GM21515 (cell line): ENCODE measurements around the gene SGSM2.

Source experiments
- ATAC-seq: cut with Tn5 transposase; IDR thresholded peaks from one replicate; pipeline ENCODE4 v1.9.1; 2021; ENCODE audit not compliant: unreplicated experiment

The SGSM2 gene

DNA sequence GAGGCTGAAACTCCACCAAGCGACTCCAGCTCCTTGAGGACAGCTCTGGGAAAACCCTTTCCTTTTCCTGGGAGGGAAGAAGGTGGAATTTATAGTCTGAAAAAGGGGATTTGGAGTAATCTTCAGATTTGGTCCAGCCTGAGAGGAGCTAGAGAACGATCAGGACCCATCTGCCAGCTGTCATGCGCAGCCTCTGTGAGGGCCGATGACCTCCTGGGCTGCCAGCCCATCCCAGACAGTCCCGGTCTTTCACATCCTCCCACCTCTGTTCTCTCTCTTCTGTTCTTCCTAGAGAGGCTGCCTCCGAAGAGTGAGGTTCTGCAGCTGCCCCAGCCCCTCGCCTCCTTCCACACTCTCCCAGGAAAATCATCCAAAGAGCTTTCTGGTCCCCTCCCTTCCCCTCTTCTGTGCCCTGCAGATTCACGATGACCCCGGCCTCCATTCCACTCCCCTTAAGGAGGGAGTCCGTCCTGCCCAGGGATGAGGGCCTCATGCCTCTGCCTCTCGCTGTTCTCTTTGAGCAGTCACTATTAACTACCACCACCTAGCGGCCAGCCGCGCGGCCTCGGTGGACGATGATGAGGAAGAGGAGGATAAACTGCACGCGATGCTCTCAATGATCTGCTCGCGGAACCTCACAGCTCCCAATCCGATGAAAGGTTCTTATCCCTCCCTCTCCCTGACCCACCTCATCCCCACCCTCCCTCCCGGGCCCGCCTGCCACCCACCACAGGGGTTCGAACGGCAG is 29.6 kb downstream of the SGSM2 start:
- ATAC-seq: no peak

DNA sequence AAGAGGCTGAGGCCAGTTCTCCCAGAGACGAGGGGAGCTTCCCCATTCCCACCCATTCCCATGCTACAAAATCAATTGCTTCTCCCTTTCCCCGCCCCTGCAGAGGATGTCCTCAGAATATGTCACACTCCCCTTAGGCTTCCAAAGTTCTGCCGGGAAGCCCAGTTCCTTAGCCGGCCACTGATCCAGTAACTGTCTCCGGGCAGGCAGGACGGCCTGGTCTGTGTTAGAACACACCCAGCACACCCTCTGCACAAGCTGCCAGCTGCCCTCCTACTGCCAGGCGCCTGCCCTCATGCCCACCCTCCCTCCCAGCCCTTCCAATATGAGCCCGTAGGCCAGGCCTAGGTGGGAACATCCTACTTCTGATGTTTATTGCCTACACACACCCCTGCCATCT is 31.1 kb downstream of the SGSM2 start:
- ATAC-seq: no peak

DNA sequence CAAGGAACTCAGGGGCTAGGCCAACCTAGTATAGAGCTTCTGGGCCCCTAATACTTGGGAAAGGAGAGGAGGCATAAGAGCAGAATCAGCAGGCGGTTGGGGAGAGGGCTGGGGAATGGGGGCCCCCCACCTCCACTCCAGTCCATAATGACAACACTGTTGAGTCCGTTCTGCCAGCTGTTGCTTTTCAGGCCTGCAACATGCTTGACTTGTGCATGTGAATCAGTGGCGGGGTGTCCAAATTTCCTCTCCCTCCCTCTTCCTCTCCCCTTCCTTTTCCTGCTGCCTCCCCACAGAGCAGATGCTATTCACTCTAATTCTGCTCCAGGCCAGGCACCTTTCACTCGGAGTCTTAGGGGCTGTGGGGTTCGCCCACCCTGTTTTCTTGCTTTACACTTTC is 31.7 kb downstream of the SGSM2 start:
- ATAC-seq: no peak

DNA sequence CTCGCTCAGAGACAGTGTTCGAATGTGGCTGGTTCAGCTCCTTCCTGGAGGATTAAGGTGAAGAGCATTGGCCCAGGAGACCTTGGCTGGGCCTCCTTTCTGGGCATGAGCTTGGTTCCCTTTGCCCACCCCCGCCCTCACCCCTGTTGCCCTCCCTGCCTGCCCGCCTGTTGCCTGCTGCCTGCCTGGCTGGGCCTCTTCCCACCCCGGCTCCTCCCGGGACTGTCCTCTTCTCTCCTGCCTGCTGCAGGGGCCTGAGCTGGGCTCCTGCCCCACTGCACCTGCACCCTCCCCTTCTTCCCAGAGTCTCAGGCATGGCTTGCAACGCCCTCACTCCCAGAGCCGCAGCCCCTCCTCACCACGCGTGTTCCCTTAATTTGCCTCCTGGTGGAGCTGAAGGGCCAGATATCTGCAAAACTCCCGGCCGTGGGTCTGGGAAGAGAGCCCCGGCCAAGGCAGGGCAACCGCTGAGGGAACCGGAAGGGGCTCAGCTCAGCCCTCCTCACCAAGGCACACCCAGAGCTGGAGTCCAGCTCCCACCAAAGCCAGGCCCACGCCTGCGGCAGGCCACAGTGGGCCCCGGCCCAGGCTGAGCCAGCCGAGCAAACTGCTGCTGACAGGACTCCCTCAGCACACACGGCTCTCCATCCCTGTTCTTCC is 32.4 kb downstream of the SGSM2 start:
- no peak for ATAC-seq

DNA sequence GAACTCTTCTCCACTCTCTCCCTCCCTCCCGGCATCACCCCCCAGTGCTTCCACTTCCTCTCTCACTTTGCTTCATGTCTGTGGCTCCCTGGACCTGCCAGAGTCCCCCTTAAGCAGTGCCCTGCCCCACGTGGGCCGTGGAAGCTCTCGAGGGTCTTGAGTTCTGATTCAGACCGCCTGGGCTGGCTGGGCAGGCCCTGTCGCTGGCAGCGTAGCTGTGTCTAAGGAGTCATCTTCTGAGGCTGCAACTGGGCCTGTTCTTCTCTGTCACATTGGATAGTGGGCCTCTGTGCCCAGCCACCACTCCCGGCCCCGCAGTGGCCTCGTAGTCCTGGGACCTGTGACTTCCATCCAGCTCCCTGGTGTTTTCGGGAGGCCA is 32.9 kb downstream of the SGSM2 start:
- no peak for ATAC-seq

DNA sequence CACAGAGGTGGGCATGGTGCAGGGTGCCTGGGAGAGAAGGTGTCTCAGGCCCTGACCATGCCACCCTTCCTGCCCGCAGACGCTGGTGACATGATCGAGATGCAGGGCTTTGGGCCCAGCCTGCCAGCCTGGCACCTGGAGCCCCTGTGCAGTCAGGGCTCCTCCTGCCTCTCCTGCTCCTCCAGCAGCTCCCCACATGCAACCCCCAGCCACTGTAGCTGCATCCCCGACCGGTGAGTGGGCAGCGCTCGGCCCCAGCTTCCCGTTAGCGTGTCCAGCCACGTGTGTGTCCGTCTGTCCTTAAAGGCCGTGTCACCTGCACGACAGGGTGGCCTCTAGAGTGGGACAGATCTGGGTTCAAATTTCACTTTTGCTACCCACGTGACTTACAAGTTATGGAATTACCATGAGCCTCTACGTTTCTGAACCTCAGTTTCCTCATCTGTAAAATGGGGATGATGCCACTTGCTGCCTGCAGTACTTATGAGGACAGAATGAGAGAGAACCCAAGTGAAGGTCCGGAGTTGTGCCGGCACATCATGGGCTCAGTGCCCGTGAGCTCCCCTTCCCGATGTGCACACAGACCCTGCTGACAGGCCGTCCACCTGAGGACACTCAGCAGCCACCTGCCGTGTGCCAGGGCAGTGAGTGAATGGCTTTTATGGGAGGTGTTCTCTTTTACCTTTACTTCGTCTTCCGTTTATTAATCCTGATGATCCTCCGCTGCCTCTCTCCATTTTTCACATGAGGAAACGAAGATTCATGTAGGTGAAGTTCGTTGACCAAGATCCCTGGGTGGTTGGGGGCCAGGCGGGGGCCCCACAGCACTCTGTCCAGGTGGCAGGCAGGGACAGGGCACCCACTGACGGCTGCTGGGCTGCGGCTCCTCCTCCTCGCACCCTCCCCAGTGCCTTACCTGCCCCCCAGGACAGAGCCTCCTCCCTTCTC is 34.2 kb downstream of the SGSM2 start:
- no peak for ATAC-seq

DNA sequence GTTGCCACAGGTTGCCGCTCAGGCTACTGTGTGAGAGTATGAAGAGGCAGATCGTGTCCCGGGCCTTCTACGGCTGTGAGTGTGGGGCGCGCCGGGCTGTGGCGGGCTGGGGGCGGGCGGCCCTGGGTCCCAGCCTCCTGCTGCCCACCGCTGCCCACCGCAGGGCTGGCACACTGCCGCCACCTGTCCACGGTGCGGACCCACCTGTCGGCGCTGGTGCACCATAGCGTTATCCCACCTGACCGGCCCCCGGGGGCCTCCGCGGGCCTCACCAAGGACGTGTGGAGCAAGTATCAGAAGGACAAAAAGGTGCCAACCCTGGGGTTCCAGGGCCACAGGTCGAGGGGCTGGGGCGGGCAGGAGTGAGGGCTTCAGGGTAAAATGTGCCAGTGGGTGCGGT is 34.9 kb downstream of the SGSM2 start:
- no peak for ATAC-seq

DNA sequence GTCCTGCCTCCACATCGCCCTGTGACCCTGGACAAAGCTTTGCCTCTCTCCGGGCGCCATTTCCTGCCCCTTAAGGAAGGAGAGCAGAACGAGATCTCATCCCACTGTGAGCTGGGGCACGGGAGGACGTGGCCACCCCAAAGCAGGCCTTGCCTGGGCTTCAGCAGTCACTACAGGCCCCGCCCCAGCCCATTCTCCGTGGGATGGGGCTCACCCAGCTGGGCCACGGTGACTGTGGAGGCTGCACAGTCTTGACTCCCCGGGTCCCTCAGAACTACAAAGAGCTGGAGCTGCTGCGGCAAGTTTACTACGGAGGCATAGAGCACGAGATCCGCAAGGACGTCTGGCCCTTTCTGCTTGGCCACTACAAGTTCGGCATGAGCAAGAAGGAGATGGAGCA is 35.4 kb downstream of the SGSM2 start:
- ATAC-seq: no peak

DNA sequence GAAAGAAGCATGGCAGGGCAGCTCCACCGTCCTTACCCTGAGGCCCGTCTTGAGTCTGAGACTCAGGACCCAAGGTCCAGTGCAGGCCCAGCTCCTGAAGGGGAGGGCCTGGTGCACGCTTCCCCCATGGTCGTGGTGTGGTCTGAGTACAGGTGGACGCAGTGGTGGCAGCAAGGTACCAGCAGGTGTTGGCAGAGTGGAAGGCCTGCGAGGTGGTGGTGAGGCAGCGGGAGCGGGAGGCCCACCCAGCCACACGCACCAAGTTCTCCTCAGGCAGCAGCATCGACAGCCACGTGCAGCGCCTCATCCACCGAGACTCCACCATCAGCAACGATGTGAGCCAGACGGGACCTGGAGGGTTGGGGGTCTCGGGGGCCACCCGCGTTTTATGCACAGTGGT is 35.9 kb downstream of the SGSM2 start:
- no peak for ATAC-seq

DNA sequence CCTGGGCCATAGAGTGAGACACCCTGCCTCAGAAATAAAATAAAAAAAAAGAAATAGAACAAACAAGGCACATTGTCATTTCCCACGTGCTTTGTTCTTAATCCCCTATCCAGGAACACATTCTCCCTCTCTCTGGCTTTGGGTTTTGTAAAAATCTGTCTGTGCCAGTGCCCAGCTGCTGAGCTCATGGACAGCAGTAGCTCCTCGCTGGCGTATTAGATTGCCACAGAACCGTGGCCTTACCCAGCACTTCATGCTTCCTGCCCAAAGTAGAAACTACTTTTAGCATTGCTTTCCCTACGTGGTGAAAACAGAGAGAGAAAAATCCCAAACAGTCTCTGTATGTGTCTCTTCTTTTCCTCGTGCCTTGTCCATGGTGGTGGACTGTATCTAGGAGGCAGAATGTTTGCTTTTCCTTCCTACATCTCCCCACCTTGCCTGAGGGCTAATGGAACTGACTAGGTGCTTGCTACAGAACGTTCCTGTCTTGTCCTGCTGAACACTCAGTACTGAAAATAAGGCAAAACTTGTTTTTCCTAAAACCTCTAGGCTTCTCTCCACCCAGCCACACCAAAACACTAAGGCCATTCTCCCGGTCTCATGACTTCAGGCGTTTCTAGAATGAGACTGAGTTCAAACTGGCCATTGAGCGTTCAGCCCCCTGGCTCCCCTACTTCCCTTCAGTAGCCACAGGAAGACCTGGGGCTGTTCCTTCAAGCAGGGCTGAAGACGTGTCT is 37.4 kb downstream of the SGSM2 start:
- no peak for ATAC-seq

DNA sequence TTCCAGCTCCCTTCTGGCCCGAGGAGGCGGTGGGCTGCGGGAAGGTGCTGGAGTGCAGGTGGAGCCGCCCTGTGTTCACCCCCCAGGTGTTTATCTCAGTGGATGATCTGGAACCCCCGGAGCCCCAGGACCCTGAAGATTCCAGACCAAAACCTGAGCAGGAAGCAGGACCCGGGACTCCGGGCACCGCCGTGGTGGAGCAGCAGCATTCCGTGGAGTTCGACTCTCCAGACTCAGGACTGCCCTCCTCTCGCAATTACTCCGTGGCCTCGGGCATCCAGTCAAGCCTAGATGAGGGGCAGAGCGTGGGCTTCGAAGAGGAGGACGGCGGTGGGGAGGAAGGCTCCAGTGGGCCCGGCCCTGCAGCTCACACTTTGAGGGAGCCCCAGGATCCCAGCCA is 38.1 kb downstream of the SGSM2 start:
- ATAC-seq: no peak

DNA sequence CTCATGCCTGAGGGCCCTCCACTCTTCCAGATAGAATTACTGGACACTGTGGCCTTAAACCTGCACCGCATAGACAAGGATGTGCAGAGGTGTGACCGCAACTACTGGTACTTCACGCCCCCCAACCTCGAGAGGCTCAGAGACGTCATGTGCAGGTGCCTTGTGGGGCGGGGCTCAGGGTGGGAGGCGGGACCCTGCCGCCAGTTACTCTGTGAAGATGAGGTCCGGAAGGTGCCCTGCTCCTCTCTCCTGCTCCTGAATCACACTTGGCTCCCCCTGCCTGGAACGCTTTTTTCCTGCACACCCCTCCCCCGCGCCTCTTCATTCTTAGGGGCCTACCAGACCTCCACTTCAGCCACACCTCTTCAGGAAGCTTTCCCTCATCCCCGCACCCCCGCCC is 38.8 kb downstream of the SGSM2 start:
- no peak for ATAC-seq

DNA sequence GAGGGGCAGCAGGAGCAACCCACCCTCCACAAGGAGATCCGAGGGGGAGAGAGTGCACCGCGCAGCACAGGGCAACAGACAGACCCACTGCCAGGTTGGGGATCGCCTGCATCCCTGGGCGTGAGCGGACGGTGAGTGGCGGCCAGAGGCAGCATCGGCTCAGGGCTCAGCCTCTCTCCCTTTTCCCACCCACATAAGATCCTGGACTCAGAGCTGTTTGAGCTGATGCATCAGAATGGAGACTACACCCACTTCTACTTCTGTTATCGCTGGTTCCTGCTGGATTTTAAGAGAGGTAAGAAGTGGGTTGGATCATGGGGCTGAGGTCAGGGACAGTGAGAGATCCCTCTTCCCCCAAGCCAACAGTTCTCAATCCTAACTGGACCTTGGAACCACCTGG is 40.4 kb downstream of the SGSM2 start:
- no peak for ATAC-seq

DNA sequence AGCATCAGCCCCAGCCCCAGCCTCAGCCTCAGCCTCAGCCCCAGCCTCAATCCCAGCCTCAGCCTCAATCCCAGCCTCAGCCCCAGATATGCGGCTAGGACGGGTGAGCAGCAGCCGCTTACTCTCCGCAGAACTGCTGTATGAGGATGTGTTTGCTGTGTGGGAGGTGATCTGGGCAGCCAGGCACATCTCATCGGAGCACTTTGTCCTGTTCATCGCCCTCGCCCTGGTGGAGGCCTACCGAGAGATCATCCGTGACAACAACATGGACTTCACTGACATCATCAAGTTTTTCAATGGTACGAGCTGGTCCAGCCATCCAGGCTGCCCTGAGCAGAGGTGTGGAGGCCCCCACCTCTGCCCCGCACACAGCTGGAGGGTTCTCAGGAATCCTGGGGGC is 41.6 kb downstream of the SGSM2 start:
- ATAC-seq: no peak

DNA sequence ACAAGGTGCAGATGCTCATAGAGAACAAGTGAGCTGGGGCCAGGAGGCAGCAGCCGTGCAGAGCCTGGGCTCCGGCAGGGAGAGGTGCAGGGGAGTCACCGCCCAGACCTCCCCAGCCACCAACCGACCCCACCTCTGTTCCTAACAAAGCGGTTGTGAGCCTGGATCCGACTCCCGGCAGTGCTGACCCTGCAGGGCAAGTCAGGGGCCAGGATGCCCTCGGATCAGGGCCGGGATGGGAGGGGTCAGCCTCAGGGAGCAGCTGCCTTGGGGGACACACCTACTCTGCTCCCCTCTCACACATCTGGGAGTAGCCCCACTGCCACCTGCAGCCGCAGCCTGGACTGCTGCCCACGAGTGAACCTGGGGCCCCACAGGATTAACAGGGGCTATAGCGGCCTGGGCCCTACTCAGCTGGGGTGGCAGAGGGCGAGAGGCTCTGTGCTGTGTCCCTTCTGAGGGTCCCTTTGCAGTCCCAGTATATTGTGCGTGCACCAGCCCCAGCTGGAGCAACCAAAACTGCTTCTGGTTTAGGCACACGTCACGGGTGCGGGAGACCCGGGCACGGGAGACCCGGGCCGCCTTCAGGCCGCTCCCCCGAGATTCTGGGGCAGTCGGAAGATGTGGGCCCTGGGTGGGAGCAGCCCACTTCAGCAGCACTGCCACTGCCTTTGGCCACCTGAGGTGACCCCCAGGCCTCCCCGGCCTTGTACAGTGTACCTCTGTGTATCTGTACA is 42.4 kb downstream of the SGSM2 start:
- no peak for ATAC-seq

DNA sequence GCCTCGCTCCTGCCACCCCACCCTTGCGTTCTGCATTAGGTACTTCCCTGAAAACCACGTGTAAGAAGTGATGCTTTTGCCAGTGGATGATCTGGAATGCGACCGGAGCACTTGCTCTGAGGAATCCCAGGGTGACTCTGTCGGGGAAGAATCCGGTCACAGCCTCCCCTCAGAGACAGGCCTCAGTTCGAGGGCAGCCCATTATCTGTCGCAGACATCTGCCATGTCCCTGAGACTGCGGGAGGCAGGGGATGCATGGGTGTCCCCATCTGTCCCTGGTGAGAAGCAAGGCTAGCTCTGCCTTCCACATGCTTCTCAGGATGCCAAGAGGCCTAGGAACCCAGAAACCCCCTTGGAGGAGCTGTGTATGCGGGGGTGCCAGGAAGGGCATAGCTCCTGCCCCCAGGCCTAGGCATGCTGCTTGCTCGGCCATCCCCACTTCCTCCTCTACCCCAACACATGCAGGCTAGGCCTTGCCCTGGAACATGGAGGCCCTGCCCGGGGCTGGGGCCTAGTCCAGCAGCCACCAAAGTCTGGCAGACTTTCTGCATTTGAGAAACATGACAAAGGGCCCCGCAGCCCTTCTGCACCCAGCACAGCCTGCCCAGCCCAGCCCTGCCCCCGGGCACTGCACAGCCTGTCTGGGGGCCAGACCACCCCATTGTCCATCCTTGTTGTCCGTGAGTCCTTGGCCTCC is 43.1 kb downstream of the SGSM2 start:
- no peak for ATAC-seq

DNA sequence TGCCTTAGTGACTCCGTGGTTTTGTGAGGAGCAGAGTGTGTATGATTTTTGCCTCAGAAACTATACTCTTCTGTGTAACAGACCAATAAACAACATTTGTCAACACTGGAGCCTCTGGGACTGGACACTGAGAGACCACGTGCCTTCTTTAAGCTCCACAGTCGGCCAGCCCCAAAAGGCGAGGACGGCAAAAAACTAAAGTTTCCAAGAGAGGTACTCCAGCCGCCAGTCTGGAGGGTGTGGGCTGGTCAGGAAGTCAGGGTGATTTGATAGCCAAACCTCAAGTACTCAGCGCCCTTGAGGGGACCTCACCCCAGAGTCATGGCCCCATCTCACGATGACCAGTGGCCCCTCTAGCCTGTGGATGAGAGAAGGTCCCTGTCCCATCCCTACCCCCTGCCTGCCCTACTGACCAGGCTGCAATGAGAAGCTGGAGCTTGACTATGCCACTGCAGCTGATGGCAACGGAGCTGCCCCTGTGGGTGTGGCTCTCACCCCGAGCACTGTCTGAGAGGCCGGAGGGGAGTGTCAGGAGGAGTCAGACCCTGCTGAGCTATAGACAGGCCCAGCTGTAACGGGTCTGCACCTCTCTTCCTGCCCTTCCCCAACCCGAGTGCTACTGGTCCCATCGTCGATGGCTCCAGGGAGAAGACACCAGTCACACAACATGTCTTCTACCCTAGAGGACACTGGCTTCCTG is 43.8 kb downstream of the SGSM2 start:
- ATAC-seq: no peak

DNA sequence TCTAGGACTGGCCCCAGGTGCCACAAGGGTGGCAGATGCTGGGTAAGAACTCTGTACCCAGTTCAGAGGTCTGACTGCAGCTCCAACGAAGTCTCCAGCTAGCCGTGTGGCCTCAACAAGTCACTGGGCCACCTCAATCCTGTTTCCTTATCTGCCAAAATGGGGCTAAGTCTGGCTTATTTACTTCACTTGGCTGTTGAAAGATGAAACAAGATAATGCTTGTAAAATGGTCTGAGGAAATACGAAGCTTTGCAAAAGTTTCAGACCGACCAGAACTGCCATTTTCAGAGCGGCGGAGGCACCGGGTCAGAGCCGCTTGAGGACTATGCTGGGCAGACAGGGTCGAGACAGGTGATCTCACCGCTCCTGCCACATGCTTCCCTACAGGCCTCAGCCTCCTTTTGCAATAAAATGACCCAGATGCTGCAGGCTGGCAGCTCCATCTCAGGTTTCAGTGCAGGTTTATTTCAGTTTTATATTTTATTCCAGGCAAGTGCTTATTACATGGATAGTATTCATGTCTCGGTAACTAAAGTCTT is 46.4 kb downstream of the SGSM2 start:
- no peak for ATAC-seq
